HCT116 (cell line): ENCODE data around the gene CRK.

Experiments
- CEBPB ChIP-seq: IDR thresholded peaks from 2 replicates; pipeline ENCODE4 v1.6.1; 2012; ENCODE audit warnings: low read depth
- CTCF ChIP-seq, 3 experiments: fragments of 200-600 bp in 1 of 3; sonication (generic) in 1 of 3; IDR thresholded peaks in 2 of 3; conservative IDR thresholded peaks in 1 of 3; 2 replicates each; pipeline ENCODE4 v1.5.1; 2012 to 2017; ENCODE audit warnings: low read depth in 2 of 3, low read length in 2 of 3, antibody characterized with exemption in 1 of 3, borderline replicate concordance in 1 of 3, control low read depth in 1 of 3, mild to moderate bottlenecking in 1 of 3, mixed read lengths in 1 of 3, mixed run types in 1 of 3, moderate library complexity in 1 of 3; ENCODE audit not compliant: insufficient read depth in 1 of 3
- EGR1 ChIP-seq: IDR thresholded peaks from 2 replicates; pipeline ENCODE4 v1.6.1; 2012; ENCODE audit warnings: low read depth
- EZH2 ChIP-seq: fragments of 200-600 bp; sonication (generic); IDR thresholded peaks from 2 replicates; pipeline ENCODE4 v1.6.1; 2017; ENCODE audit warnings: antibody characterized with exemption, mixed run types
- POLR2AphosphoS5 ChIP-seq: IDR thresholded peaks from 2 replicates; pipeline ENCODE4 v1.6.1; 2011; ENCODE audit warnings: mild to moderate bottlenecking, low read depth, low read length, moderate library complexity

GRCh38 chr17:1488826-1489270, 32.8 kb upstream of the CRK start:
- TF ChIP-seq CTCF (IDR thresholded peaks at IDR 0.05 in 2 of 3, conservative IDR thresholded peaks at IDR 0.05 in 1 of 3; ENCODE audit: borderline replicate concordance in 1 of 3, insufficient read depth in 1 of 3, low read depth in 2 of 3, low read length in 2 of 3) (no peak), EZH2 (no peak), CEBPB (no peak), POLR2AphosphoS5 (no peak), EGR1 (no peak)
